ENCODE results near the gene TMEM184B. TPM values are rescaled to one million over a fixed set of nuclear protein-coding genes. Genes with fewer than 3 reads are reported as not detected.
A peak's percentile ranks its signal among the peaks of the same experiment; 100 is the strongest.

TMEM184B gene
- total RNA-seq, 3 donors from 2014 or later = 35.9 to 63.1 (median 38.2) TPM

- TF ChIP-seq CTCF (IDR thresholded peaks at IDR 0.05) = no peak
- Histone ChIP-seq H3K9me3 (no peaks in the 10 kb centered on the region), H3K4me3 (no peak overlapping the region), H3K36me3 (ENCODE audit: low read depth) (no peaks in the 10 kb centered on the region), H3K4me1 (ENCODE audit: low read depth) (peaks cover 37% of the 10 kb centered on the region)
- intact Hi-C loops (cut with DNase I, micrococcal nuclease) = no loop called here
- peak; percentile 55 to 76 (median 61) for DNase-seq
- ATAC-seq = no peak
These were observed 96.6 kb downstream of the TMEM184B start for GRCh38 chr22:38176170-38176741.

- peak in 1 of 3 donors; percentile 5 for DNase-seq
- Histone ChIP-seq H3K4me1 (ENCODE audit: low read depth) (peaks cover 32% of the 10 kb centered on the region), H3K36me3 (ENCODE audit: low read depth) (no peaks in the 10 kb centered on the region), H3K4me3 (no peak overlapping the region), H3K9me3 (no peaks in the 10 kb centered on the region)
- intact Hi-C loops (cut with DNase I, micrococcal nuclease) = no loop called here
- no peak for TF ChIP-seq CTCF (IDR thresholded peaks at IDR 0.05)
- ATAC-seq = no peak
These were observed 97.3 kb downstream of the TMEM184B start for GRCh38 chr22:38175206-38176118.

- TF ChIP-seq CTCF (IDR thresholded peaks at IDR 0.05) = no peak
- no peak overlapping the region for H3K4me3 ChIP-seq
- H3K4me1 ChIP-seq (ENCODE audit: low read depth) = peaks cover 29% of the 10 kb centered on the region
- intact Hi-C loops (cut with DNase I, micrococcal nuclease) = no loop called here
- H3K9me3 ChIP-seq = no peaks in the 10 kb centered on the region
- no peaks in the 10 kb centered on the region for H3K36me3 ChIP-seq (ENCODE audit: low read depth)
- ATAC-seq (no peak), DNase-seq (peak in 1 of 3 donors; percentile 6)
These were observed 98.2 kb downstream of the TMEM184B start for GRCh38 chr22:38174626-38175025.

GRCh38 chr22:38173641-38173906 lies 99.2 kb downstream of the TMEM184B start:
- intact Hi-C loops (cut with DNase I, micrococcal nuclease) = no loop called here
- TF ChIP-seq CTCF (IDR thresholded peaks at IDR 0.05) = no peak
- Histone ChIP-seq H3K4me1 (ENCODE audit: low read depth) (peaks cover 28% of the 10 kb centered on the region), H3K36me3 (ENCODE audit: low read depth) (no peaks in the 10 kb centered on the region), H3K9me3 (no peaks in the 10 kb centered on the region), H3K4me3 (no peak overlapping the region)
- ATAC-seq = no peak
- no peak for DNase-seq

- intact Hi-C loops (cut with DNase I, micrococcal nuclease) = no loop called here
- peak; percentile 68 to 79 (median 72) for DNase-seq
- ATAC-seq = peak; percentile 88
- Histone ChIP-seq H3K36me3 (ENCODE audit: low read depth) (no peaks in the 10 kb centered on the region), H3K4me1 (ENCODE audit: low read depth) (peaks cover 23% of the 10 kb centered on the region), H3K9me3 (no peaks in the 10 kb centered on the region), H3K4me3 (no peak overlapping the region)
- TF ChIP-seq CTCF (IDR thresholded peaks at IDR 0.05) = no peak
These were observed 99.8 kb downstream of the TMEM184B start for GRCh38 chr22:38172832-38173640.

Measured in mucosa of descending colon (tissue), 3 donors.